AG20443 (cell line): ENCODE measurements around the gene ANKS6.

Source experiments
- DNase-seq: peaks from one replicate; pipeline ENCODE4 v3.0.0; 2012; ENCODE audit warnings: low spot score, mixed read lengths

The ANKS6 gene

GRCh38 chr9:98791608-98792490 is 4.5 kb downstream of the ANKS6 start:
- DNase-seq: no peak

- DNase-seq: peak; percentile 98
Observed at GRCh38 chr9:98790842-98791607, 5.3 kb downstream of the ANKS6 start.

GRCh38 chr9:98790134-98790841 is 6.1 kb downstream of the ANKS6 start:
- DNase-seq: no peak

- no peak for DNase-seq
Observed at GRCh38 chr9:98789483-98790133, 6.7 kb downstream of the ANKS6 start.

- no peak for DNase-seq
Observed at GRCh38 chr9:98787766-98788335, 8.5 kb downstream of the ANKS6 start.

- DNase-seq: no peak
Observed at GRCh38 chr9:98786750-98787510, 9.4 kb downstream of the ANKS6 start.

- DNase-seq: no peak
Observed at GRCh38 chr9:98784831-98785806, 11.2 kb downstream of the ANKS6 start.

GRCh38 chr9:98783518-98784226 is 12.7 kb downstream of the ANKS6 start:
- DNase-seq: no peak

GRCh38 chr9:98781588-98782383 is 14.6 kb downstream of the ANKS6 start:
- no peak for DNase-seq

GRCh38 chr9:98780059-98780749 is 16.2 kb downstream of the ANKS6 start:
- DNase-seq: no peak

GRCh38 chr9:98778711-98779530 is 17.4 kb downstream of the ANKS6 start:
- DNase-seq: no peak

- DNase-seq: no peak
Observed at GRCh38 chr9:98778251-98778650, 18.1 kb downstream of the ANKS6 start.

- DNase-seq: no peak
Observed at GRCh38 chr9:98777618-98778017, 18.7 kb downstream of the ANKS6 start.

GRCh38 chr9:98775831-98776441 is 20.4 kb downstream of the ANKS6 start:
- peak; percentile 81 for DNase-seq

- peak; percentile 68 for DNase-seq
Observed at GRCh38 chr9:98774746-98775145, 21.6 kb downstream of the ANKS6 start.

- DNase-seq: no peak
Observed at GRCh38 chr9:98773721-98774120, 22.6 kb downstream of the ANKS6 start.
